ENCODE data around the gene RTKN.
"Not testable (repeated sequence)": the region's sequence is repeated elsewhere in the genome, so short reads cannot be mapped to it uniquely, and the experiment has no call there.

Gene RTKN

GRCh38 chr2:74450570-74451190 is 8.9 kb upstream of the RTKN start:
- Histone ChIP-seq H3K27me3 (ENCODE audit: control insufficient read depth in 2 of 2, insufficient read depth in 2 of 2, low read length in 2 of 2) (no peaks in the 10 kb centered on the region), H3K27ac (ENCODE audit: low read depth in 2 of 2, low read length in 2 of 2) (no peak overlapping the region), H3K36me3 (ENCODE audit: control insufficient read depth in 2 of 2, insufficient read depth in 2 of 2, low read length in 2 of 2) (no peaks in the 10 kb centered on the region), H3K4me3 (ENCODE audit: low read length in 2 of 2) (no peak overlapping the region), H3K9ac (ENCODE audit: low read depth in 1 of 2, low read length in 2 of 2) (no peak overlapping the region), H3K4me1 (ENCODE audit: control insufficient read depth in 2 of 2, insufficient read depth in 2 of 2, low read length in 2 of 2) (peaks cover 6 to 7% of the 10 kb centered on the region in 2 donors), H3K9me3 (ENCODE audit: control insufficient read depth in 2 of 2, low read length in 2 of 2) (no peaks in the 10 kb centered on the region)

DNA sequence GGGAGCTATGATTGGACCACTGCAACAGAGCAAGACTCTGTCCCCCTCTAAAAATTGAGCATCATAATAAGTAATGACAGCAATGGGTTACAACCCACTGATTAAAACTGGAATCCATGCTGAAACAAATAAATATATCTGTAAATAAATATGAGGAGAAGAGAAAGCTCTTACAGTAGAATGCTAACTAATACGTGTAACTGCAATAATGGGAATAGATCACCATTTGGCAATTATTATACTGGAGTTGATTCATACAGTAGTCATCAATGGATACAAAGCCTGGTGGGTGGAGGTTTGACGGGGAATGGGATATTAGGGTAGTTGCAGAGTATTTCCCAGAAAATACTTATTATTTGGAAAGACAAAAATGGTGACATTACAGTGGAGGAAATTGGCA is 7.0 kb upstream of the RTKN start:
- H3K27me3 ChIP-seq (ENCODE audit: control insufficient read depth in 2 of 2, insufficient read depth in 2 of 2, low read length in 2 of 2) = no peaks in the 10 kb centered on the region
- H3K36me3 ChIP-seq (ENCODE audit: control insufficient read depth in 2 of 2, insufficient read depth in 2 of 2, low read length in 2 of 2) = no peaks in the 10 kb centered on the region
- no peak overlapping the region for H3K4me3 ChIP-seq (ENCODE audit: low read length in 2 of 2)

GRCh38 chr2:74447230-74447999 is 5.7 kb upstream of the RTKN start:
- Histone ChIP-seq H3K36me3 (ENCODE audit: control insufficient read depth in 2 of 2, insufficient read depth in 2 of 2, low read length in 2 of 2) (no peaks in the 10 kb centered on the region), H3K4me1 (ENCODE audit: control insufficient read depth in 2 of 2, insufficient read depth in 2 of 2, low read length in 2 of 2) (peaks cover 4 to 5% of the 10 kb centered on the region in 2 donors), H3K9ac (ENCODE audit: low read depth in 1 of 2, low read length in 2 of 2) (no peak overlapping the region), H3K9me3 (ENCODE audit: control insufficient read depth in 2 of 2, low read length in 2 of 2) (no peaks in the 10 kb centered on the region), H3K27ac (ENCODE audit: low read depth in 2 of 2, low read length in 2 of 2) (no peak overlapping the region), H3K27me3 (ENCODE audit: control insufficient read depth in 2 of 2, insufficient read depth in 2 of 2, low read length in 2 of 2) (no peaks in the 10 kb centered on the region), H3K4me3 (ENCODE audit: low read length in 2 of 2) (no peak overlapping the region)

More for the DNA sequence above, 7.0 kb upstream of the RTKN start:
- no peak overlapping the region for H3K27ac ChIP-seq (ENCODE audit: low read depth in 2 of 2, low read length in 2 of 2)
- no peaks in the 10 kb centered on the region for H3K9me3 ChIP-seq (ENCODE audit: control insufficient read depth in 2 of 2, low read length in 2 of 2)
- H3K9ac ChIP-seq (ENCODE audit: low read depth in 1 of 2, low read length in 2 of 2) = no peak overlapping the region
- peaks cover 0 to 4% of the 10 kb centered on the region in 2 donors for H3K4me1 ChIP-seq (ENCODE audit: control insufficient read depth in 2 of 2, insufficient read depth in 2 of 2, low read length in 2 of 2)

GRCh38 chr2:74444498-74445318 is 3.0 kb upstream of the RTKN start:
- no peak overlapping the region for H3K4me3 ChIP-seq (ENCODE audit: low read length in 2 of 2)
- no peak overlapping the region for H3K27ac ChIP-seq (ENCODE audit: low read depth in 2 of 2, low read length in 2 of 2)
- H3K9ac ChIP-seq (ENCODE audit: low read depth in 1 of 2, low read length in 2 of 2) = no peak overlapping the region
- no peaks in the 10 kb centered on the region for H3K36me3 ChIP-seq (ENCODE audit: control insufficient read depth in 2 of 2, insufficient read depth in 2 of 2, low read length in 2 of 2)
- peaks cover 12 to 17% of the 10 kb centered on the region in 2 donors for H3K4me1 ChIP-seq (ENCODE audit: control insufficient read depth in 2 of 2, insufficient read depth in 2 of 2, low read length in 2 of 2)
- peaks cover 0 to 3% of the 10 kb centered on the region in 2 donors for H3K27me3 ChIP-seq (ENCODE audit: control insufficient read depth in 2 of 2, insufficient read depth in 2 of 2, low read length in 2 of 2)
- H3K9me3 ChIP-seq (ENCODE audit: control insufficient read depth in 2 of 2, low read length in 2 of 2) = no peaks in the 10 kb centered on the region

GRCh38 chr2:74442483-74443297 is 953 bp upstream of the RTKN start:
- H3K4me3 ChIP-seq (ENCODE audit: low read length in 2 of 2) = peak overlapping the region; percentile 76
- not testable (repeated sequence) for H3K36me3 ChIP-seq (ENCODE audit: control insufficient read depth in 2 of 2, insufficient read depth in 2 of 2, low read length in 2 of 2); H3K9me3 ChIP-seq (ENCODE audit: control insufficient read depth in 2 of 2, low read length in 2 of 2); H3K27me3 ChIP-seq (ENCODE audit: control insufficient read depth in 2 of 2, insufficient read depth in 2 of 2, low read length in 2 of 2)
- H3K9ac ChIP-seq (ENCODE audit: low read depth in 1 of 2, low read length in 2 of 2) = peak overlapping the region; percentile 86 to 91
- H3K27ac ChIP-seq (ENCODE audit: low read depth in 2 of 2, low read length in 2 of 2) = peak overlapping the region; percentile 95 to 98
- peaks cover 14 to 26% of the 10 kb centered on the region in 2 donors for H3K4me1 ChIP-seq (ENCODE audit: control insufficient read depth in 2 of 2, insufficient read depth in 2 of 2, low read length in 2 of 2)

DNA sequence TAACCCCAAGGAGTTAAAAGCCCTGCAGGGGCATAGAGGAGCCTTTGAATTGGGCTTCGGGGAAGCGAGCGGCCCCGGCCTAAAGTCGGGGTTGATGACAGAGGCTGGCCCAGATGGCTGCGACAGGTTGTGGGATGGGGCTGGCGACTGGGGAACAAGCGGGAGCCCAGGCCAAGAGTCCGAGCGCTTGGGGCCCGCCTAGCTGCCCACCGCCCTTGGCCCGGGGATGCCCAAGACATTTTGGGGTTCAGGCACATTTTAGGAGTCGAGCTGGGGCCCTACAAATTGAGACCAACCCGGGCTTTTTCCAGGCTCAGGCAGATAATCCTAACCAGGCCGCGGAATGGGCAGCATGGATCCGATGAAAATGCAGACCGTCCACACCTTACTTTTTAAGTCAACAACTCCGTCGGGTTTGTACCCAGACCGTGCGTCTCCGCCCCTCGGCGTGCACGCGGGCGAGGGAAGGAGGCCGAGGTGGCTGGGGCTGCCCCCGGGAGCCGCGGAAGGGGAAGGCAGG is 507 bp downstream of the RTKN start:
- Histone ChIP-seq H3K9me3 (ENCODE audit: control insufficient read depth in 2 of 2, low read length in 2 of 2) (no peaks in the 10 kb centered on the region), H3K9ac (ENCODE audit: low read depth in 1 of 2, low read length in 2 of 2) (peak overlapping the region; percentile 91), H3K4me3 (ENCODE audit: low read length in 2 of 2) (peak overlapping the region; percentile 76), H3K36me3 (ENCODE audit: control insufficient read depth in 2 of 2, insufficient read depth in 2 of 2, low read length in 2 of 2) (no peaks in the 10 kb centered on the region), H3K27me3 (ENCODE audit: control insufficient read depth in 2 of 2, insufficient read depth in 2 of 2, low read length in 2 of 2) (peaks cover 0 to 3% of the 10 kb centered on the region in 2 donors), H3K4me1 (ENCODE audit: control insufficient read depth in 2 of 2, insufficient read depth in 2 of 2, low read length in 2 of 2) (peaks cover 14 to 26% of the 10 kb centered on the region in 2 donors), H3K27ac (ENCODE audit: low read depth in 2 of 2, low read length in 2 of 2) (peak overlapping the region; percentile 95 to 98)

GRCh38 chr2:74440378-74441169 is 1.2 kb downstream of the RTKN start:
- Histone ChIP-seq H3K9ac (ENCODE audit: low read depth in 1 of 2, low read length in 2 of 2) (peak overlapping the region; percentile 91), H3K4me3 (ENCODE audit: low read length in 2 of 2) (peak overlapping the region; percentile 76), H3K9me3 (ENCODE audit: control insufficient read depth in 2 of 2, low read length in 2 of 2) (no peaks in the 10 kb centered on the region), H3K27ac (ENCODE audit: low read depth in 2 of 2, low read length in 2 of 2) (peak overlapping the region; percentile 95 to 98), H3K36me3 (ENCODE audit: control insufficient read depth in 2 of 2, insufficient read depth in 2 of 2, low read length in 2 of 2) (no peaks in the 10 kb centered on the region), H3K4me1 (ENCODE audit: control insufficient read depth in 2 of 2, insufficient read depth in 2 of 2, low read length in 2 of 2) (peaks cover 14 to 26% of the 10 kb centered on the region in 2 donors), H3K27me3 (ENCODE audit: control insufficient read depth in 2 of 2, insufficient read depth in 2 of 2, low read length in 2 of 2) (peaks cover 0 to 3% of the 10 kb centered on the region in 2 donors)

- Histone ChIP-seq H3K9ac (ENCODE audit: low read depth in 1 of 2, low read length in 2 of 2) (peak overlapping the region; percentile 63 to 91), H3K27ac (ENCODE audit: low read depth in 2 of 2, low read length in 2 of 2) (peak overlapping the region; percentile 95 to 98), H3K27me3 (ENCODE audit: control insufficient read depth in 2 of 2, insufficient read depth in 2 of 2, low read length in 2 of 2) (peaks cover 0 to 3% of the 10 kb centered on the region in 2 donors), H3K4me1 (ENCODE audit: control insufficient read depth in 2 of 2, insufficient read depth in 2 of 2, low read length in 2 of 2) (peaks cover 14 to 26% of the 10 kb centered on the region in 2 donors), H3K4me3 (ENCODE audit: low read length in 2 of 2) (peak overlapping the region; percentile 76), H3K36me3 (ENCODE audit: control insufficient read depth in 2 of 2, insufficient read depth in 2 of 2, low read length in 2 of 2) (no peaks in the 10 kb centered on the region), H3K9me3 (ENCODE audit: control insufficient read depth in 2 of 2, low read length in 2 of 2) (no peaks in the 10 kb centered on the region)
Observed at GRCh38 chr2:74439803-74440377, 1.8 kb downstream of the RTKN start.

Data from mucosa of rectum (tissue), 2 donors.